HG02588 (cell line): ENCODE data around the gene ELP1.
"Not testable (repeated sequence)": the region's sequence is repeated elsewhere in the genome, so short reads cannot be mapped to it uniquely, and the experiment has no call there.

Experiments used
- ATAC-seq: cut with Tn5 transposase; IDR thresholded peaks from one replicate; pipeline ENCODE4 v1.9.1; 2021; ENCODE audit warnings: mild to moderate bottlenecking, moderate library complexity; ENCODE audit not compliant: unreplicated experiment

Gene ELP1

GRCh38 chr9:108933718-108934322, at the start of gene ELP1:
Gene ELP1, minus strand, starts transcription at chr9:108934124. Its CDS starts 2,978 bp downstream, at chr9:108931146.
- peak; percentile 87 for ATAC-seq

GRCh38 chr9:108980893-108981292, 47.0 kb upstream of the ELP1 start:
- ATAC-seq = no peak

- ATAC-seq = no peak
These were observed 44.3 kb upstream of the ELP1 start for GRCh38 chr9:108978205-108978604.

GRCh38 chr9:108973895-108974294, 40.0 kb upstream of the ELP1 start:
- ATAC-seq = no peak

- no peak for ATAC-seq
These were observed 38.8 kb upstream of the ELP1 start for GRCh38 chr9:108972626-108973209.

GRCh38 chr9:108972186-108972585, 38.3 kb upstream of the ELP1 start:
- ATAC-seq = no peak

- not testable (repeated sequence) for ATAC-seq
These were observed 37.5 kb upstream of the ELP1 start for GRCh38 chr9:108971392-108971791.

- ATAC-seq = no peak
These were observed 34.0 kb upstream of the ELP1 start for GRCh38 chr9:108967916-108968315.

- no peak for ATAC-seq
These were observed 29.7 kb upstream of the ELP1 start for GRCh38 chr9:108963459-108964143.

- no peak for ATAC-seq
These were observed 27.2 kb upstream of the ELP1 start for GRCh38 chr9:108961151-108961550.

GRCh38 chr9:108960331-108960730, 26.4 kb upstream of the ELP1 start:
- no peak for ATAC-seq

GRCh38 chr9:108956631-108957026, 22.7 kb upstream of the ELP1 start:
- no peak for ATAC-seq

- ATAC-seq = no peak
These were observed 22.2 kb upstream of the ELP1 start for GRCh38 chr9:108956022-108956630.

GRCh38 chr9:108953983-108954574, 20.2 kb upstream of the ELP1 start:
- no peak for ATAC-seq

GRCh38 chr9:108951578-108951977, 17.7 kb upstream of the ELP1 start:
- ATAC-seq = no peak

GRCh38 chr9:108950168-108950567, 16.2 kb upstream of the ELP1 start:
- ATAC-seq = no peak

GRCh38 chr9:108939975-108940374, 6.1 kb upstream of the ELP1 start:
- no peak for ATAC-seq

- no peak for ATAC-seq
These were observed 3.8 kb upstream of the ELP1 start for GRCh38 chr9:108937561-108938305.

- peak; percentile 84 for ATAC-seq
These were observed 484 bp upstream of the ELP1 start, which contains the start of gene ABITRAM for GRCh38 chr9:108934323-108934893. Gene ABITRAM, plus strand, starts transcription at chr9:108934400. Its CDS starts 87 bp downstream, at chr9:108934487.

- peak; percentile 0 for ATAC-seq
These were observed 650 bp downstream of the ELP1 start for GRCh38 chr9:108933231-108933717.
